A673 (cell line): Measurements from ENCODE around the gene SNX19. TPM values are rescaled to one million over a fixed set of nuclear protein-coding genes. Genes with fewer than 3 reads are reported as not detected.

Experiments used
- BruUV-seq: library from RNA; stranded (reverse); fragments of 400-500 nt; replicated peaks from 2 replicates; lab custom pipeline; 2021; lab: Mats Ljungman, UMichigan
- CTCF ChIA-PET: fragments of 300-600 bp; sonication (Branson Sonifier 250); formaldehyde crosslinking; loops from one replicate; lab custom pipeline; 2022; ENCODE audit warnings: antibody characterized with exemption; lab: Charles Lee
- POLR2A ChIA-PET: fragments of 300-600 bp; sonication (Branson Sonifier 250); formaldehyde crosslinking; loops from one replicate; lab custom pipeline; 2022; ENCODE audit warnings: antibody characterized with exemption; ENCODE audit not compliant: low non-redundant PET; lab: Charles Lee
- DNase-seq: peaks from one replicate; pipeline ENCODE4 v3.0.0-alpha.2; 2015; ENCODE audit warnings: low spot score
- H3K27ac ChIP-seq: fragments of 200-600 bp; sonication (generic); 2 replicates; pipeline ENCODE4 v1.5.1; 2016; ENCODE audit warnings: mixed run types, low read depth, mild to moderate bottlenecking, mixed read lengths, antibody characterized with exemption, low read length; ENCODE audit not compliant: poor library complexity, severe bottlenecking
- H3K27me3 ChIP-seq: fragments of 200-600 bp; sonication (generic); replicated peaks from 2 replicates; pipeline ENCODE4 v1.6.1; 2017; ENCODE audit warnings: mixed run types, low read depth, mild to moderate bottlenecking, mixed read lengths, antibody characterized with exemption, low read length; ENCODE audit not compliant: insufficient read depth, poor library complexity
- H3K36me3 ChIP-seq: fragments of 200-600 bp; sonication (generic); 2 replicates; pipeline ENCODE4 v1.6.1; 2016; ENCODE audit warnings: mixed run types, mild to moderate bottlenecking, mixed read lengths, antibody characterized with exemption, low read length; ENCODE audit not compliant: insufficient read depth, poor library complexity, severe bottlenecking
- H3K4me1 ChIP-seq: fragments of 200-600 bp; sonication (generic); 2 replicates; pipeline ENCODE4 v1.6.1; 2017; ENCODE audit warnings: mixed run types, mild to moderate bottlenecking, mixed read lengths, antibody characterized with exemption, low read length; ENCODE audit not compliant: insufficient read depth, poor library complexity, severe bottlenecking
- H3K4me3 ChIP-seq: fragments of 200-600 bp; sonication (generic); 2 replicates; pipeline ENCODE4 v1.5.1; 2016; ENCODE audit warnings: low read depth, mixed run types, mild to moderate bottlenecking, mixed read lengths, low read length; ENCODE audit not compliant: poor library complexity, severe bottlenecking
- H3K9me3 ChIP-seq: fragments of 200-600 bp; sonication (generic); 2 replicates; pipeline ENCODE4 v1.6.1; 2016; ENCODE audit warnings: mixed run types, low read depth, mild to moderate bottlenecking, mixed read lengths, antibody characterized with exemption, low read length; ENCODE audit not compliant: poor library complexity, severe bottlenecking
- EZH2 ChIP-seq: fragments of 200-600 bp; sonication (generic); IDR thresholded peaks from 2 replicates; pipeline ENCODE4 v1.6.1; 2017; ENCODE audit warnings: borderline replicate concordance, low read depth, mild to moderate bottlenecking, mixed read lengths, antibody characterized with exemption, low read length; ENCODE audit not compliant: poor library complexity, severe bottlenecking
- intact Hi-C: fragments of 100-400 bp; cut with micrococcal nuclease; formaldehyde crosslinking; loops from one replicate; pipeline ENCODE4 v1.10.0; 2022; ENCODE audit not compliant: unreplicated experiment
- total RNA-seq: library from RNA; stranded (reverse); gene quantifications from 2 replicates; pipeline ENCODE4 v1.2.3, GENCODE V29; 2021
- TF ChIP-seq, protein P1 (sequence below): fragments of 300-800, 200-600 bp; sonication (generic); conservative IDR thresholded peaks from 2 replicates; pipeline ENCODE4 v1.5.1; 2017; ENCODE audit warnings: low read depth, mild to moderate bottlenecking, antibody characterized with exemption, low read length, moderate library complexity, mixed read lengths

Gene SNX19
- total RNA-seq, 1 experiment from 2014 or later, result 51.9 TPM

DNA sequence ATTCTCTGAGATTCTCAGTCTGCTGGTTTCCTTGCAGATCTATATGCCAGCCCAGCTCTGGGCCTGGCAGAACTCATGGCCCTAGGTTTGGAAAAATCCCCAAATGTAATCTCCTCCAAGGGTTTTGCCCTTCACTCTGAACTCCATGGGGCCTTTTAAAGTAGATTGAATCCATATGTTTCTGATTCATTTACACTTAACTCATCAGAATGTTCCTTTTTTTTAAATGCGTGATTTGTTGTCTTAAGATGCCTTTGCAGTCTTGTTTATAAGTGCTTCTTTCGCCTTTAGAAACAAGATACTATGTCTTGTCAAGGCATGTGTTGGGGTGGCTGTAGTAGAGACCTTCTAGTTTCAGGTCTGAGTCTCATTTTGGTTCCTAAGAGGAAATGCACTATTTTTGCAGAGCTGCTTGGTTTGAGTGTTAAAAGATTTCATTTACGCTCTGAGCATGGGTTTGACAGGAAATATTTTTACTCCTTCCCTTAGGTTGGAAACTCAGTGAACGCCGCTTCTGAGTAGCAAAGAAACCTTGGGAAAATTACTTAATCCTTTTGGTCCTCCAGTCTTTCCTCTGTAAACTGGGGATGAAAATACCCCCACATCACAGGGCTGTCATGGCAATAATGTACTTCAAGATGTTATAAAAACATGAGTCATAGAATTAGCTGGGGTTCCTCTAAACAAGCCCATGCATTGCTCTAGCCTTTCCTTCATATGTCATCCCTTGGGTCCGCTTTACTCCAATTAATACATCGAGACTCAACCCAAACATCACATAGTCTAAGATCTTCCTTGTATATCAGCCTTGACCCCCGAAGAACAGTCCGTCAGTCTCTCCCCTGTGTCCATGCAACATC lies 83.5 kb downstream of the SNX19 start:
- H3K27me3 ChIP-seq, result no peaks in the 10 kb centered on the region
- H3K9me3 ChIP-seq, result no peaks in the 10 kb centered on the region
- no peak overlapping the region for H3K4me3 ChIP-seq
- no TSS peak for BruUV-seq
- peak; percentile 35 for DNase-seq
- H3K36me3 ChIP-seq, result no peaks in the 10 kb centered on the region
- ChIA-PET POLR2A (no interaction called here), CTCF (no interaction called here)
- TF ChIP-seq EZH2, result no peak
- TF ChIP-seq, protein P1, sequence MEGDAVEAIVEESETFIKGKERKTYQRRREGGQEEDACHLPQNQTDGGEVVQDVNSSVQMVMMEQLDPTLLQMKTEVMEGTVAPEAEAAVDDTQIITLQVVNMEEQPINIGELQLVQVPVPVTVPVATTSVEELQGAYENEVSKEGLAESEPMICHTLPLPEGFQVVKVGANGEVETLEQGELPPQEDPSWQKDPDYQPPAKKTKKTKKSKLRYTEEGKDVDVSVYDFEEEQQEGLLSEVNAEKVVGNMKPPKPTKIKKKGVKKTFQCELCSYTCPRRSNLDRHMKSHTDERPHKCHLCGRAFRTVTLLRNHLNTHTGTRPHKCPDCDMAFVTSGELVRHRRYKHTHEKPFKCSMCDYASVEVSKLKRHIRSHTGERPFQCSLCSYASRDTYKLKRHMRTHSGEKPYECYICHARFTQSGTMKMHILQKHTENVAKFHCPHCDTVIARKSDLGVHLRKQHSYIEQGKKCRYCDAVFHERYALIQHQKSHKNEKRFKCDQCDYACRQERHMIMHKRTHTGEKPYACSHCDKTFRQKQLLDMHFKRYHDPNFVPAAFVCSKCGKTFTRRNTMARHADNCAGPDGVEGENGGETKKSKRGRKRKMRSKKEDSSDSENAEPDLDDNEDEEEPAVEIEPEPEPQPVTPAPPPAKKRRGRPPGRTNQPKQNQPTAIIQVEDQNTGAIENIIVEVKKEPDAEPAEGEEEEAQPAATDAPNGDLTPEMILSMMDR, result no peak
- no peak overlapping the region for H3K27ac ChIP-seq
- H3K4me1 ChIP-seq, result peaks cover 8% of the 10 kb centered on the region
- intact Hi-C loops, result no loop called here

GRCh38 chr11:130831976-130832375 lies 84.3 kb downstream of the SNX19 start:
- Histone ChIP-seq H3K36me3 (no peaks in the 10 kb centered on the region), H3K4me1 (peaks cover 8% of the 10 kb centered on the region), H3K9me3 (no peaks in the 10 kb centered on the region), H3K27me3 (no peaks in the 10 kb centered on the region), H3K4me3 (no peak overlapping the region), H3K27ac (no peak overlapping the region)
- intact Hi-C loops, result no loop called here
- TF ChIP-seq EZH2, result no peak
- TF ChIP-seq, protein P1, result no peak
- no peak for DNase-seq
- ChIA-PET POLR2A (no interaction called here), CTCF (no interaction called here)
- BruUV-seq, result no TSS peak

DNA sequence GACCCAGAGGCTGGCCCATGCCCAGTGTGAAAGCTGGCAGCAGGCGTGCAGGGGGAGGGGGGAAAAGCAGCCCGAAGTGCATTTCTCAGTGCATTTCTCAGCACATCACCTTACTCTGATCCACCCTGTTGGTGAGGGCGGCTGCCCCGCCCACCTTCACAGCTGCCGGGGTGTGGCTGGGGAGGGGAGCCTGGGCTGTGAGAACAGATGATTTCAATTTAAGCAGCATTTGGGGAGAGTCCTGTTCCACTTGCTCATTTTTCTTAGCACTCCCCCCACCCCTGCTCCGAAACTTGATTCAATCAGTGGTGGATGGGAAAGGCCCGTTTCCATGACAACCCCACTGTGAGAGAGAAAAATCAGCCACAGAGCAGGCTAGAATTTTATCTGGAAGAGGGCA lies 84.8 kb downstream of the SNX19 start:
- Histone ChIP-seq H3K4me3 (no peak overlapping the region), H3K27ac (no peak overlapping the region), H3K27me3 (no peaks in the 10 kb centered on the region), H3K36me3 (no peaks in the 10 kb centered on the region), H3K4me1 (peaks cover 8% of the 10 kb centered on the region), H3K9me3 (no peaks in the 10 kb centered on the region)
- BruUV-seq, result no TSS peak
- ChIA-PET POLR2A (no interaction called here), CTCF (no interaction called here)
- intact Hi-C loops, result no loop called here
- DNase-seq, result peak; percentile 34
- TF ChIP-seq, protein P1, result no peak
- TF ChIP-seq EZH2, result no peak
